ENCODE measurements around the gene AFDN.

GRCh38 chr6:167786853-167787675 is 39.6 kb upstream of the AFDN start:
- TF ChIP-seq EP300 (IDR thresholded peaks at IDR 0.05) (no peak), POLR2A (IDR thresholded peaks at IDR 0.05; ENCODE audit: low read depth) (no peak), POLR2AphosphoS5 (IDR thresholded peaks at IDR 0.05) (no peak)
- TF ChIP-seq, protein P1, sequence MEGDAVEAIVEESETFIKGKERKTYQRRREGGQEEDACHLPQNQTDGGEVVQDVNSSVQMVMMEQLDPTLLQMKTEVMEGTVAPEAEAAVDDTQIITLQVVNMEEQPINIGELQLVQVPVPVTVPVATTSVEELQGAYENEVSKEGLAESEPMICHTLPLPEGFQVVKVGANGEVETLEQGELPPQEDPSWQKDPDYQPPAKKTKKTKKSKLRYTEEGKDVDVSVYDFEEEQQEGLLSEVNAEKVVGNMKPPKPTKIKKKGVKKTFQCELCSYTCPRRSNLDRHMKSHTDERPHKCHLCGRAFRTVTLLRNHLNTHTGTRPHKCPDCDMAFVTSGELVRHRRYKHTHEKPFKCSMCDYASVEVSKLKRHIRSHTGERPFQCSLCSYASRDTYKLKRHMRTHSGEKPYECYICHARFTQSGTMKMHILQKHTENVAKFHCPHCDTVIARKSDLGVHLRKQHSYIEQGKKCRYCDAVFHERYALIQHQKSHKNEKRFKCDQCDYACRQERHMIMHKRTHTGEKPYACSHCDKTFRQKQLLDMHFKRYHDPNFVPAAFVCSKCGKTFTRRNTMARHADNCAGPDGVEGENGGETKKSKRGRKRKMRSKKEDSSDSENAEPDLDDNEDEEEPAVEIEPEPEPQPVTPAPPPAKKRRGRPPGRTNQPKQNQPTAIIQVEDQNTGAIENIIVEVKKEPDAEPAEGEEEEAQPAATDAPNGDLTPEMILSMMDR (IDR thresholded peaks at IDR 0.05), result no peak
